ENCODE results near the gene GADL1.

GADL1 gene

GRCh38 chr3:30894521-30895251 is at the start of gene GADL1:
GADL1 (minus strand) TSS chr3:30894661; CDS start chr3:30894614, 47 bp downstream.
- DNase-seq (ENCODE audit: low read depth), result no peak

GRCh38 chr3:30944124-30944523 is 49.7 kb upstream of the GADL1 start:
- no peak for DNase-seq (ENCODE audit: low read depth)

GRCh38 chr3:30943206-30943605 is 48.7 kb upstream of the GADL1 start:
- DNase-seq (ENCODE audit: low read depth), result no peak

- no peak for DNase-seq (ENCODE audit: low read depth)
Measured at GRCh38 chr3:30941342-30941741, 46.9 kb upstream of the GADL1 start.

GRCh38 chr3:30940740-30941139 is 46.3 kb upstream of the GADL1 start:
- no peak for DNase-seq (ENCODE audit: low read depth)

- DNase-seq (ENCODE audit: low read depth), result no peak
Measured at GRCh38 chr3:30934208-30934550, 39.7 kb upstream of the GADL1 start.

- no peak for DNase-seq (ENCODE audit: low read depth)
Measured at GRCh38 chr3:30933478-30934207, 39.2 kb upstream of the GADL1 start.

GRCh38 chr3:30932513-30933098 is 38.1 kb upstream of the GADL1 start:
- DNase-seq (ENCODE audit: low read depth), result no peak

GRCh38 chr3:30924763-30925162 is 30.3 kb upstream of the GADL1 start:
- no peak for DNase-seq (ENCODE audit: low read depth)

GRCh38 chr3:30919564-30919963 is 25.1 kb upstream of the GADL1 start:
- no peak for DNase-seq (ENCODE audit: low read depth)

GRCh38 chr3:30918761-30919160 is 24.3 kb upstream of the GADL1 start:
- no peak for DNase-seq (ENCODE audit: low read depth)

- no peak for DNase-seq (ENCODE audit: low read depth)
Measured at GRCh38 chr3:30915782-30916181, 21.3 kb upstream of the GADL1 start.

- DNase-seq (ENCODE audit: low read depth), result no peak
Measured at GRCh38 chr3:30914696-30915095, 20.2 kb upstream of the GADL1 start.

- no peak for DNase-seq (ENCODE audit: low read depth)
Measured at GRCh38 chr3:30913176-30913575, 18.7 kb upstream of the GADL1 start.

- DNase-seq (ENCODE audit: low read depth), result no peak
Measured at GRCh38 chr3:30912301-30912700, 17.8 kb upstream of the GADL1 start.

- no peak for DNase-seq (ENCODE audit: low read depth)
Measured at GRCh38 chr3:30908456-30909037, 14.1 kb upstream of the GADL1 start.

- DNase-seq (ENCODE audit: low read depth), result no peak
Measured at GRCh38 chr3:30904996-30905395, 10.5 kb upstream of the GADL1 start.

GRCh38 chr3:30895329-30895728 is 868 bp upstream of the GADL1 start:
- no peak for DNase-seq (ENCODE audit: low read depth)

- no peak for DNase-seq (ENCODE audit: low read depth)
Measured at GRCh38 chr3:30893678-30894325, 659 bp downstream of the GADL1 start.

- no peak for DNase-seq (ENCODE audit: low read depth)
Measured at GRCh38 chr3:30890907-30891306, 3.6 kb downstream of the GADL1 start.

- DNase-seq (ENCODE audit: low read depth), result no peak
Measured at GRCh38 chr3:30886888-30887287, 7.6 kb downstream of the GADL1 start.

GRCh38 chr3:30878862-30879261 is 15.6 kb downstream of the GADL1 start:
- DNase-seq (ENCODE audit: low read depth), result no peak
